H1 (cell line): ENCODE measurements around the gene STYK1. TPM values are rescaled to one million over a fixed set of nuclear protein-coding genes. Genes with fewer than 3 reads are reported as not detected.

Experiments
- ATF3 ChIP-seq: IDR thresholded peaks from 2 replicates; pipeline ENCODE4 v1.6.1; 2011; ENCODE audit warnings: low read depth, mild to moderate bottlenecking, low read length; ENCODE audit not compliant: insufficient read depth
- FOSL1 ChIP-seq: IDR thresholded peaks from 2 replicates; pipeline ENCODE4 v1.6.1; 2011; ENCODE audit warnings: mild to moderate bottlenecking, low read depth, low read length, moderate library complexity; ENCODE audit not compliant: insufficient read depth
- polyA plus RNA-seq, 7 experiments: library from polyadenylated mRNA; depleted of rRNA in 3 of 7; stranded (reverse) in 5 of 7; unstranded in 2 of 7; fragments of >200 nt in 5 of 7; fragments of 200-250 nt in 2 of 7; gene quantifications; 1 replicate in 5 of 7; 2 replicates in 1 of 7; 4 replicates in 1 of 7; pipeline versions ENCODE4 v1.2.1 to v1.2.3, GENCODE V29; 2011 to 2013; ENCODE audit warnings: missing spikeins in 2 of 7, mixed read lengths in 2 of 7
- total RNA-seq: library from RNA; stranded (reverse); fragmentation: NEBNext Ultra II Directional; extraction: Animal tissue kit (Norgen Biotek cat#: 25700); gene quantifications from 2 replicates; pipeline ENCODE4 v1.2.1, GENCODE V29; 2021

STYK1 gene
- total and polyA plus RNA-seq, 2 of the 8 experiments (the other 6 are each of a cell fraction or from before 2014, with no cell fraction given): 0.38 to 1.1 TPM

DNA sequence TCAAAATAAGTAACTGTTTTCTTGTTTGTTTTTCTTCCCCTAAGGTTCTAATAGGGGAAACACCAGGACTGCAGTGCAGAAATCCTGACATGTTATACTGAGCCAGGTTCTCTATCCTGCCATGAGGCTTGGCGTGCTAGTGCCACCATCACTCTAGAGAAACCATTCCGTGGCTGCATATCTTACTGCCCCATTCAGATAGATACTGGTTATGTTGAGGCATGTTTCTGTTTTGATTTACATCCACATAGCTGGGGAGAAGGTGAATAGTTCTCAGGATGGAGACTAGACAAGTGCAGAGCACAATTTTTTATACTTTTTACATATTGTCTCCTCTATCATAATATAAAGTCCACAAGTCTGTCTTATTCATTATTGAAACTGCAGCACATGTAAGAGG lies 72.0 kb downstream of the STYK1 start (continued):
- TF ChIP-seq ATF3 (no peak), FOSL1 (no peak)
- TF ChIP-seq, all 59 proteins: peak for 0
